Mucosa of descending colon (tissue), 3 donors: Measurements from ENCODE around the gene DNAJC10. TPM values are rescaled to one million over a fixed set of nuclear protein-coding genes. Genes with fewer than 3 reads are reported as not detected.

Experiments used
- ATAC-seq: fragments of 200-7000 bp; cut with Tn5 transposase; one replicate; pipeline ENCODE4 v1.9.1; 2020; ENCODE audit warnings: mild to moderate bottlenecking, moderate library complexity
- DNase-seq, 3 donors: peaks; one replicate each; pipeline ENCODE4 v3.0.0-alpha.2; 2020
- H3K36me3 ChIP-seq: fragments of 200-600 bp; one replicate; pipeline ENCODE4 v1.8.0; 2021; ENCODE audit warnings: low read depth, mild to moderate bottlenecking
- H3K4me1 ChIP-seq: fragments of 200-600 bp; one replicate; pipeline ENCODE4 v1.8.0; 2021; ENCODE audit warnings: low read depth, mild to moderate bottlenecking
- H3K4me3 ChIP-seq: fragments of 200-600 bp; one replicate; pipeline ENCODE4 v1.8.0; 2021; ENCODE audit warnings: mild to moderate bottlenecking
- H3K9me3 ChIP-seq: fragments of 200-600 bp; one replicate; pipeline ENCODE4 v1.8.0; 2021; ENCODE audit warnings: mild to moderate bottlenecking
- intact Hi-C, 2 donors: fragments of 100-400 bp; cut with DNase I in 1 of 2; cut with micrococcal nuclease in 1 of 2; formaldehyde crosslinking; loops; one replicate each; pipeline versions ENCODE4 v1.11.0 to v1.11.1; 2022; cut with DNase I, micrococcal nuclease
- total RNA-seq, 3 donors: library from RNA; stranded (reverse); fragmentation: NEBNext Ultra II Directional in 2 of 3; extraction: Animal tissue kit (Norgen Biotek cat#: 25700) in 2 of 3; gene quantifications; one replicate each; pipeline versions ENCODE4 v1.2.1 to v1.2.4, GENCODE V29; 2021 to 2023
- TF ChIP-seq, protein P1 (sequence below): fragments of 200-600 bp; IDR thresholded peaks from one replicate; pipeline ENCODE4 v1.8.0; 2022; ENCODE audit warnings: antibody characterized with exemption, mild to moderate bottlenecking
- donor health status: DM: no; HTN: no; CAD: no; lungs with moderate emphysema.
- donor health status: DM: no; HTN: no; CAD: no.
- donor health status: DM: no; HTN: yes; CAD: no.

The DNAJC10 gene
- total RNA-seq, 3 donors from 2014 or later = 49.9 to 69.2 (median 68.4) TPM

DNA sequence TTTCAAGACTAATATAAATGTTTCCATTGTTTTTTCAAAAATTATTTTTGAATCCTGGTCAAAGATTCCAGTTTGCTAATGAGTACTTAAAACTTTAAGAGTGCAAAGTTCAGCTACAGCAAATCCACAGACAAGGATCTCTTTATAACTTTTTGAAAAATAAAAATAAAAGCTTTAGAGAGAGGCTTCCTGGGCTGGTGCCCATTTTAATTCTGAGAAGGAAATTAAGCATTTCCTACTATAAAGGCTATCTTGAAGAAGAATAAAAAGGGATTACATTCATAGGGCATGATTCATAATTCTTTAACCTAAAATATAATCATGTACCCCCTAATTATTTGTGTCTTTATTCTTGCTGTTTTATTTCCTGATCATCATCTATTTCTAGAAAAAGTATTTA, 38.2 kb downstream of the DNAJC10 start:
- no peaks in the 10 kb centered on the region for H3K9me3 ChIP-seq
- ATAC-seq = no peak
- no peak for DNase-seq
- intact Hi-C loops = no loop called here
- H3K4me1 ChIP-seq = no peaks in the 10 kb centered on the region
- no peak overlapping the region for H3K4me3 ChIP-seq
- H3K36me3 ChIP-seq = no peaks in the 10 kb centered on the region
- TF ChIP-seq, protein P1, sequence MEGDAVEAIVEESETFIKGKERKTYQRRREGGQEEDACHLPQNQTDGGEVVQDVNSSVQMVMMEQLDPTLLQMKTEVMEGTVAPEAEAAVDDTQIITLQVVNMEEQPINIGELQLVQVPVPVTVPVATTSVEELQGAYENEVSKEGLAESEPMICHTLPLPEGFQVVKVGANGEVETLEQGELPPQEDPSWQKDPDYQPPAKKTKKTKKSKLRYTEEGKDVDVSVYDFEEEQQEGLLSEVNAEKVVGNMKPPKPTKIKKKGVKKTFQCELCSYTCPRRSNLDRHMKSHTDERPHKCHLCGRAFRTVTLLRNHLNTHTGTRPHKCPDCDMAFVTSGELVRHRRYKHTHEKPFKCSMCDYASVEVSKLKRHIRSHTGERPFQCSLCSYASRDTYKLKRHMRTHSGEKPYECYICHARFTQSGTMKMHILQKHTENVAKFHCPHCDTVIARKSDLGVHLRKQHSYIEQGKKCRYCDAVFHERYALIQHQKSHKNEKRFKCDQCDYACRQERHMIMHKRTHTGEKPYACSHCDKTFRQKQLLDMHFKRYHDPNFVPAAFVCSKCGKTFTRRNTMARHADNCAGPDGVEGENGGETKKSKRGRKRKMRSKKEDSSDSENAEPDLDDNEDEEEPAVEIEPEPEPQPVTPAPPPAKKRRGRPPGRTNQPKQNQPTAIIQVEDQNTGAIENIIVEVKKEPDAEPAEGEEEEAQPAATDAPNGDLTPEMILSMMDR = no peak

DNA sequence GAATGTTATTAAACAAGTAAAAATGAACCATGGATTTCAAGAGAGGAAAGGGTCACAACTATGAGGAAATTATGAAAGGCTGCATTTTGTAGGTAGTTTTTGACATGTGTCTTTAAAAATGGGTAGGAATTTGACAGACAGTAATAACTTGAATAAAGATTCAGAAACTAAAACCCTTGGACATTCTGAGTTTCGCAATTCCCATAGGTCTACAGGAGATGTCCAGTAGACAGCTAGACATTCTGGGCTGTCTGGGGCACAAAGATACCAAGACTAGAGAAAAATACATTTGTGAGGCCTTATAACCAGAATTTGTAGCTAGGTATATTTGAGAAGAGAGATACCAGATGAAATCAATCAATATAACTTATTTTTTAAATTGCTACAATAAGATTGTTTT, 42.3 kb downstream of the DNAJC10 start:
- Histone ChIP-seq H3K4me3 (no peak overlapping the region), H3K36me3 (no peaks in the 10 kb centered on the region), H3K9me3 (no peaks in the 10 kb centered on the region), H3K4me1 (no peaks in the 10 kb centered on the region)
- TF ChIP-seq, protein P1 = no peak
- intact Hi-C loops = no loop called here
- DNase-seq = no peak
- no peak for ATAC-seq

DNA sequence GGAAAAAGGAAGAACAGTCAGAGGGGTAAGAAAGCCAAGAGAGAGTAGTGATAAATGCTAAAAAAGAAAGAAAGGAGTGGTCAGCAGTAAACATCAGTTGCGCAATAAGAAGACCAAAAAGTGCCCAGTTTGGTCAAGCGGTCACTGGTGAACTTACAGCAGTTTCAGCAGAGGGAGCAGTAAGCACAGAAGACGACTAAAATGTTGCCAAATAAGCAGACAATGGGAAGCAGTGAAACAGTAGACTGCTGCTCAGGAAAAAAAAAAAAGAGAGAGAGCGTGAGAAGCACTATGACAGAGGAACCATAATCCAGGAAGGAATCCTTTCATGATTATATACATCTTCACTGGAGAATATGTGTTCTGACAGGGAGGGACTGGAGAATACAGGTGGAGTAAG, 45.8 kb downstream of the DNAJC10 start:
- Histone ChIP-seq H3K4me1 (no peaks in the 10 kb centered on the region), H3K36me3 (no peaks in the 10 kb centered on the region), H3K9me3 (no peaks in the 10 kb centered on the region), H3K4me3 (no peak overlapping the region)
- DNase-seq = no peak
- TF ChIP-seq, protein P1 = no peak
- intact Hi-C loops = loop anchor here (10.0 kb wide), 2 partner anchors 213 to 223 kb away; no protein-coding TSS in a partner anchor
- ATAC-seq = no peak

DNA sequence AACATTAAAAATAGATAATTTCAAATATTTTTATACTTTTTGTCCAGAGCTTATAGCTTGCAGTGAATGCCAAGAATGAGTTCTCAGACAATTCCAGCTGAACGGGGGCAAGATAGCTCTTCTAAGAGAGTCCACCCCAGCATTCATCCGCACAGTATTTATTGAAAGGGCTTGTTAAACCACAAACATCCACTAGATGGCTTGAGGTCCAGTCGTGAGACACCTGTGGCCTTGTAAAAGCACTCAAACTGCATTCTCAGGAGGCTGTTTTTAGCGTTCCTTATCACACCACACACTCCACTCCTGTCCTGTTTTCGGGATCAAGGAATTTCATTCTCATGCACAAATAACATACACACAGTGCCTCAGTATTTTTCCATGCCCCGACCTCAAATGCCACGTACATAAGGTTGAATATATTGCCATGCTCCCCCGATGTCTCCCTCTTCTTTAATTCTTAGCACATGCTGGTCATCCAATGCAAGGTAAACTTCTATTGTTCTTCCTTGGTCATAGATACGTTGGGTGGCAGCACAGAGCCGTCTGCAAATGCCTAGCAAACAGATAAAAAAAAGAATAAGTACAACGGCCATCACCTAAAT, 47.4 kb downstream of the DNAJC10 start:
- H3K36me3 ChIP-seq = no peaks in the 10 kb centered on the region
- DNase-seq = peak in 1 of 3 donors; percentile 31
- H3K4me3 ChIP-seq = no peak overlapping the region
- TF ChIP-seq, protein P1 = no peak
- intact Hi-C loops = loop anchor here (10.0 kb wide), 2 partner anchors 211 to 221 kb away; no protein-coding TSS in a partner anchor
- no peaks in the 10 kb centered on the region for H3K4me1 ChIP-seq
- ATAC-seq = peak; percentile 56
- no peaks in the 10 kb centered on the region for H3K9me3 ChIP-seq

DNA sequence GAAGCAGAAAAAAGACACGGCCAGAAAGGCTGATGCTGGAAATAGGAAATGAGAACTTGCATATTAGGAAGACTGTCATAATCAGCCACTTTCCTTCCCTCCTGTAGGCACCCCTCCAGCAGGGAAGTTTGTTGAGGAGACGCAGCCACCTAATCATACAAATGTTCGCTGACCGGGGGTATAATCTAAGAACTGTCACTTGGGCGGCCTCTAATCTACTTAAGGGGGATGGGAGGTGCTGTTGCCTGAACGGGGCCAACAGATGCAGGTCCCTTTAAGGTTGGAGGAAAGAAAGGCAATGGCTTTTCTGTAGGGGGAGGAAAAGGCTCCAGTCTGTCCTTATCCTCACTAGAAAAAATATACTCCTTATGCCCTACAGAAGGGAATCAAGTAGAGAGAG, 50.6 kb downstream of the DNAJC10 start:
- Histone ChIP-seq H3K4me3 (no peak overlapping the region), H3K9me3 (no peaks in the 10 kb centered on the region), H3K36me3 (no peaks in the 10 kb centered on the region), H3K4me1 (no peaks in the 10 kb centered on the region)
- TF ChIP-seq, protein P1 = no peak
- ATAC-seq (no peak), DNase-seq (no peak)
- intact Hi-C loops = loop anchor here (10.0 kb wide), 2 partner anchors 208 to 218 kb away; no protein-coding TSS in a partner anchor
